Right lobe of liver (tissue), 4 donors: ENCODE measurements around the gene MYL10.

Experiments used
- POLR2A ChIP-seq: fragments of 450-650 bp; IDR thresholded peaks from one replicate; pipeline ENCODE4 v1.6.1; 2017; ENCODE audit warnings: antibody characterized with exemption, mild to moderate bottlenecking
- TF ChIP-seq, protein P1 (sequence below), 4 donors: fragments of 200-600 bp in 3 of 4; fragments of 450-650 bp in 1 of 4; IDR thresholded peaks; one replicate each; pipeline versions ENCODE4 v1.5.1 to v1.8.0; 2016 to 2022; ENCODE audit warnings: antibody characterized with exemption in 4 of 4, mild to moderate bottlenecking in 2 of 4
- donor health status: DM: no; HTN: no; CAD: no.
- donor health status: DM: no; HTN: no; CAD: no.
- donor health status: DM: no; HTN: yes; CAD: no.

DNA sequence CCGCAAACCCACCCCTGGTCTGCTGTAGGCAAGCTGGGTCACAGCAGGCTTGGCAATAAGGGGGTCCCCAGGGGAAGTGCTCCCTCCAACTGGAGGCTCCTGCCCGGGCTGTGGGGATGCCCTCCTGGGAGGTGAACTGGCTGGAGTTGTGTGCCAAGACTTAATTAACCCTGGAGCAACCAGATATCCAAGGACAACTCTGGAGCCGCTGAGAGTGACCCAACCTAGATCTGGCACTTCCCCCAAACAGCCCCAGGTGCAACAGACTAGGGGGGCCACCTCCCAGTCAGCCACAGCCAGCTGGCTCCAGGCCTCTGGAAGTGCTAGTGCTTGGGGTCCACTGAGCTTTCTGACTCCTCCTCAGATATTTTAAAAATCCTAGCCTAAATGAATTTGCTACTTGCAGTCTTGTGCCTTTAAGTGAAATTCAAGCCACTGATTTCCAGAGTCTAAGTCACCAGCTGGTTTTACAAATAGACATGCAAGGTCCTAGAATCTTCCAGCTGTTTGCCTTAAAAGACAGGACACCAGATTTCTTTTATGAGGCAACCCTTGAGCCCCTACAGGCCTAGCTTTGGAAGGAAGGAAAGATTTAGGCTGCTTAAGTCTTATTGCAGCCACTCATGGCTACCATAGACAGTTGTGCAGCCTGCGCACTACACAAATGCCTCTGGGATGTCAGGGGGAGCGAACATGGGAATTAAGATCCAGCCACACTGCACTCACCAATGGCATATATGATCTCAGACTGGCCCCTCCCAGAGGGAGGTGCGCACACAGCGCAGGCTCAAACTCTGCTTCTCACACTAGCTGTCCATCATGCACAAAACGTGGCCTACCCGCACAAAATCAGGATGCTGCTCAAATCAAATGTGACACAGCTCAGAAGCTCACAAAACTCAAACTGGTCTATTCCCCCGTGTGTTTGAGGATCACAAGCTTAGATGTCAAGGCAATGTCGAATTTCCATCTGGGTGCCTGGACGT lies 42.6 kb upstream of the MYL10 start:
- TF ChIP-seq POLR2A, result no peak
- TF ChIP-seq, protein P1, sequence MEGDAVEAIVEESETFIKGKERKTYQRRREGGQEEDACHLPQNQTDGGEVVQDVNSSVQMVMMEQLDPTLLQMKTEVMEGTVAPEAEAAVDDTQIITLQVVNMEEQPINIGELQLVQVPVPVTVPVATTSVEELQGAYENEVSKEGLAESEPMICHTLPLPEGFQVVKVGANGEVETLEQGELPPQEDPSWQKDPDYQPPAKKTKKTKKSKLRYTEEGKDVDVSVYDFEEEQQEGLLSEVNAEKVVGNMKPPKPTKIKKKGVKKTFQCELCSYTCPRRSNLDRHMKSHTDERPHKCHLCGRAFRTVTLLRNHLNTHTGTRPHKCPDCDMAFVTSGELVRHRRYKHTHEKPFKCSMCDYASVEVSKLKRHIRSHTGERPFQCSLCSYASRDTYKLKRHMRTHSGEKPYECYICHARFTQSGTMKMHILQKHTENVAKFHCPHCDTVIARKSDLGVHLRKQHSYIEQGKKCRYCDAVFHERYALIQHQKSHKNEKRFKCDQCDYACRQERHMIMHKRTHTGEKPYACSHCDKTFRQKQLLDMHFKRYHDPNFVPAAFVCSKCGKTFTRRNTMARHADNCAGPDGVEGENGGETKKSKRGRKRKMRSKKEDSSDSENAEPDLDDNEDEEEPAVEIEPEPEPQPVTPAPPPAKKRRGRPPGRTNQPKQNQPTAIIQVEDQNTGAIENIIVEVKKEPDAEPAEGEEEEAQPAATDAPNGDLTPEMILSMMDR (IDR thresholded peaks at IDR 0.05), result no peak
